ENCODE results near the gene POLE.

Gene POLE

DNA sequence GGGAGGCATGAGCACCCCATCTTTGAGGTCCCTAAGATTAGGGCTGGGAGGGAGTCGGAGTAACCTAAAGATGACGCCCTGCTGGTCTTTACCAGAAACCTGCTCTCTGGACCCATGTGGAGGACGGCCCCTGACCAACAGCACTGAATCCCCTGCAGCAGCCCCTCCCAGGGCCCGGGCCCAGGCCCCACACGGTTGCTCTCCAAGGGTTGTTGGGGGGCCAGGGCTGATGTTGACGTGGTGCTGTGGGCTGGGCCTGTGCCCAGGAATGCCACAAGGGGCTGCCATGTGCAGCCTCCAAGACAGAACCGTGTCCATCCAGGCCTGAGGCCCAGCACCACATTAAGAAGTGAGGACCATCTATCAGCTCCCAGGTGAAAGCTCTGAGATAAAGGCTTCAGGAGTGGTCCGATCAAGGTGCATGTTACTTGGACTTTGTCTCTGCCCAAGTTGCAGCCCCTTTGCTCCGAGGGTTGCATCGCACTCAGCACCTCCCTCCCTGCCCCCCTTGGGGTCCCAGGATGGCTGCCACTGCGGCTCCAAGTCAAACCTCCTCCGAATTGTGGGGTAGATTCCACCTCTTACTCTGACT, 106.3 kb downstream of the POLE start:
- DNase-seq (ENCODE audit: low read depth, low spot score) = no peak

DNA sequence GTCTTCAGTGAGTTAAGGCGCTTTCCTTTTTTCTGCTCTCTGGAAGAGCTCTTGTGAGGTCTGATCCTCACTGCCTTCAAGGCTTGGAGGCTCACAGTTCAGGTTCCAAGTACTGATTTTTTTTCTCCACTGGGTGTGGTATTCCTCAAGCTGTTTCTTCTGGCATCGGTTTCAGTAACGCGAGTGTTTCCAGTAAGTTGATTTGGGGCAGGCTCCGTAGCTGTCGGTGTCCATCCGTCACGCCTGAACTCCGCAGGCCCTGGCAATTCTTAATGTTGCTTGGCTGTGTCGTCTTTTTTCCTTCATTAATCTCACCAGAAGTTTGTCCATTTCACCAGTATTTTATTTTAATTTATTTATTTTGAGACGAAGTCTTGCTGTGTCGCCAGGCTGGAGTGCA, 107.4 kb downstream of the POLE start:
- no peak for DNase-seq (ENCODE audit: low read depth, low spot score)

DNA sequence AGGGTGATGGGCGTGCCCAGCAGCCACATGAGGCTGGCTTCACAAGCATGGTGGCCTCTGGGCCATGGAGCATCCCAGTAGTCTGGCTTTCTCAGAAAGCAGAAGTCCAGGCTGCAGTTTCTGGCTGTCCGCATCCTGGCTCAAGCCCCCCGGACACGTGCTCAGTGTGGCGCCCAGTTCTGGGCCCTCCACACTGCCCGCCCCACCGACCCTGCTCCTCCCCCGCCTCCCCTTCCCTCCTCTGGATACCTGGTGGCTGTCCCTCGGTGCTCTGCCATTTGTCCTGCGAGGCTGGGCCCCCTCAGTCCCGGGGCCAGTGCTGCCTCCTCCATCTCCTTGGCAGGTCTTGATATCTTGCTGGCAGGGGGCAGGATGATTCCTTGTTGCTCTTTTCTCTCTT, 108.3 kb downstream of the POLE start:
- no peak for DNase-seq (ENCODE audit: low read depth, low spot score)

DNA sequence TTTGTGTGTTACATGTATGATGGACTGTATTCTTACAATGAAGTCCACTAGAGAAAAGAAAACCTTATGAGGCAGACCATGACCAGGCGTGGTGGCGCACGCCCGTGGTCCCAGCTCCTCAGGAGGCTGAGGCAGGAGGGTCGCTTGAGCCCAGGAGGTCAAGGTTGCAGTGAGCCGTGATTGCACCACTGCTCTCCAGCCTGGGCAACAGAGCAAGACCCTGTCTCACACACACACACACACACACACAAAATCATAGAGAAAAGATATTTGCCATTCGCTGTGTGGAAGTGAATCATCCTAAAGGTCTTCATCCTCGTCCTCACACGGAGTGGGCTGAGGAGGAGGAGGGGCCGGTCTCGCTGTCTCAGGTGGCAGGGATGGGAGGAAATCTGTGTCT, 109.0 kb downstream of the POLE start:
- no peak for DNase-seq (ENCODE audit: low read depth, low spot score)

DNA sequence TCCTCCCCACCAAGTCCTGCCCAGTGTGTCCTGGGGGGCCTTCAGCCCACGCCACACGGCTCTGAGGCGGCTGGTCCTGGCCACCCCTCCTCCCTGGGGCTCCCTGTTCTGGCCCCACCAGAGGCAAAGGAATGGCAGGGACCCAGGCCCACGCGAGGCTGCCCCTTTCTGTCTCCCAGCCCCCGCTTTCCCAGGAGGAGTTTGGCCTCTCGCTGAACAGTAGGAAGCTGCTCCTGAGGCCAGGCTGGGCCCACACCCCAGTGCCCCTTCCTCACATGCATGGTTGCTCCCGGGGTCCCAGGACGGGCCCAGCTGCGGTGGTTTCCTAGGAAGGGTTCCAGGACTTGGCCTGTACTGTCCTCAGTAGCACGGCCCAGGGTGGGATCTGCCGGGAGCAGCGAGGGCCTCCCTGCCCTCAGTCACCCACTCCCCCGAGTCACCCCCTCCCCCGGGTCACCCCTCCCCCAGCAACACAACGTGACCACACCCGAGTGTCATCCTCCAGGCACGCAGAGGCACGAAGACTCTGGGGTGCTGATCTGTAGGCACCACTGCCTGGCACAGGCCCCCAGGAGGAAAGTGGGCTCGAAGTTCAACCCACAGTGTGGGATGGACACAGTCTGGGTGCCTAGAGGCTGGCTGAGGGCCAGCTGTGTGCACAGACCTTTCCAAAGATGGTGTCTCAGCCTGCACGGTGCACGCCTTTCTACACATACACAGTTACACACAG, 109.8 kb downstream of the POLE start:
- DNase-seq (ENCODE audit: low read depth, low spot score) = no peak

DNA sequence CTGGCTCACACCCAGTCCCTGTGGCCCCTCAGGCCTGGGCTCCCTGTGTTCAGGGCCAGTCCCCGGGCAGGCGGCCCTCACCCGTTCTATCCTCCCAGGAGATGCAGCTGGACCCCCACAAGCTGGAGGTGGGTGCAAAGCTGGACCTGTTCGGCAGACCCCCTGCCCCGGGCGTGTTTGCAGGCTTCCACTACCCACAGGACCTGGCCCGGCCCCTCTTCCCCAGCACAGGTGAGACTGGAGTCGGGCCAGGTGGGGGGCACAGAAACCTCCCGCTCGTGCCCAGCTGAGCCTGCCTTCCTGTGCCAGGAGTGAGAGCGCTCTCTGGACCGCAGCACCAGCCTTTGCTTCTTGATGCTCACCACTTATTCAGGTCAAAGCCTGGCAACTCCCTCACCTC, 110.4 kb downstream of the POLE start:
- DNase-seq (ENCODE audit: low read depth, low spot score) = no peak

DNA sequence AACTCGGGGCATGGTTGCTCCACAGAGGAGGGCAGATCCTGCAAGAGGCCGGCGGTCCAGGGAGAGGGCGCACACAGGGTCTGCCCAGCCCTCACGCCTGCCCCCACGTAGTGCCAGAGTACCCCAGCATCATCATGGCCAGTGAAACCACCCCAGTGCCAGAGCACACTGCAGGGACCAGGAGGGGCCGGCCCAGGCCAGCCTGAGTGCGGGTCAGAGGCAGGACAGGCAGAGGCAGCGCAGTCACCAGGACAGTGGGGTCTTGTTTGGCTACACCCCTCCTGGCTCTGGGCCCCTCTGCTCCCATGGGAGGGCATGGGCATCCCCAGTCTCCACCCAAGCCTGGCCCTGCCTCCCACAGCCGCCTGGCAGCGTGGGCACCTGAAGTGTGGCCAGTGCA, 111.5 kb downstream of the POLE start:
- DNase-seq (ENCODE audit: low read depth, low spot score) = no peak

DNA sequence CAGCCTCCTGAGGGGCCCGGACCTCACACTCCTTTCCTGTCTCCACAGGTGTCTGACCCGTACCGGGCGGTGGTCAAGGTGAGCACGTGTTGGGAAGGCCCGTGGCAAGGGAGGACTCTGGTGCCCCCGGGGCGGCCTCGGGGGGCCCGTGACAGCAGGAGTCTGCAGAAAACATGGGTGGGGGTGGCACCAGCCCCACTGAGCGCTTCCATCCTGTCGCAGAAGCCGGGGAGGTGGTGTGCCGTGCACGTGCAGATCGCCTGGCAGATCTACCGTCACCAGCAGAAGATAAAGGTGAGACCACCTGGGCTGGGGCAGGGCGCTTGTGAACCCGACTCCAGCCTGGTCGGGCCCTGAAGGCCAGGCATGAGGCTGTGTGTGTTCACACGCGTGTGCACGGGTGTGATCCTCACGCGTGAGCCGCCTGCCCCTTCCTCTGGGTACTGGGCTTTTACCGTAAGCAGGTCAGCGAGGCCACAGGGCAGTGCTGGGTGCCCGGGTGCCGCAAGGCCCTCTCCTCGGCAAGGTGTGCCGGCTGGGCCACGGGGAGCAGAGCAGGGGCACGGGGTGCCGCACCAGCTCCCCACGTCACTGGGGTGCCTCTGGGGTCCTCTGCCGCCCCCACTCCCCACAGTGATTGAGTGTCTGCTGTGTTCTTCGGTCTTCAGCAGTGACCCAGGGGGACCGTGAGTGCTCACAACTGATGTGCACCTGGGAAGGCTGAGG, 112.7 kb downstream of the POLE start:
- DNase-seq (ENCODE audit: low read depth, low spot score) = no peak

All from smooth muscle cell of the brain vasculature (primary cell).